OCI-LY1 (cell line): Measurements from ENCODE around the gene PITPNM3.

ENCODE experiments used
- EZH2 ChIP-seq: fragments of 200-600 bp; sonication (generic), shearing (Covaris generic); IDR thresholded peaks from 2 replicates; pipeline ENCODE4 v1.8.0; 2017; ENCODE audit warnings: borderline replicate concordance, mixed run types, mild to moderate bottlenecking, antibody characterized with exemption, low read length, moderate library complexity, mixed read lengths
- TF ChIP-seq, protein P1 (sequence below): fragments of 200-600 bp; sonication (generic), shearing (Covaris generic); IDR thresholded peaks from 2 replicates; pipeline ENCODE4 v1.5.1; 2017; ENCODE audit warnings: mild to moderate bottlenecking, antibody characterized with exemption, low read length, moderate library complexity, mixed read lengths

GRCh38 chr17:6502142-6502541, 54.2 kb downstream of the PITPNM3 start:
- TF ChIP-seq, protein P1, sequence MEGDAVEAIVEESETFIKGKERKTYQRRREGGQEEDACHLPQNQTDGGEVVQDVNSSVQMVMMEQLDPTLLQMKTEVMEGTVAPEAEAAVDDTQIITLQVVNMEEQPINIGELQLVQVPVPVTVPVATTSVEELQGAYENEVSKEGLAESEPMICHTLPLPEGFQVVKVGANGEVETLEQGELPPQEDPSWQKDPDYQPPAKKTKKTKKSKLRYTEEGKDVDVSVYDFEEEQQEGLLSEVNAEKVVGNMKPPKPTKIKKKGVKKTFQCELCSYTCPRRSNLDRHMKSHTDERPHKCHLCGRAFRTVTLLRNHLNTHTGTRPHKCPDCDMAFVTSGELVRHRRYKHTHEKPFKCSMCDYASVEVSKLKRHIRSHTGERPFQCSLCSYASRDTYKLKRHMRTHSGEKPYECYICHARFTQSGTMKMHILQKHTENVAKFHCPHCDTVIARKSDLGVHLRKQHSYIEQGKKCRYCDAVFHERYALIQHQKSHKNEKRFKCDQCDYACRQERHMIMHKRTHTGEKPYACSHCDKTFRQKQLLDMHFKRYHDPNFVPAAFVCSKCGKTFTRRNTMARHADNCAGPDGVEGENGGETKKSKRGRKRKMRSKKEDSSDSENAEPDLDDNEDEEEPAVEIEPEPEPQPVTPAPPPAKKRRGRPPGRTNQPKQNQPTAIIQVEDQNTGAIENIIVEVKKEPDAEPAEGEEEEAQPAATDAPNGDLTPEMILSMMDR, result no peak
- TF ChIP-seq EZH2, result no peak
